ENCODE data around the gene RAPGEF4.
A peak's percentile ranks its signal among the peaks of the same experiment; 100 is the strongest.

Gene RAPGEF4

GRCh38 chr2:172830482-172830881 is 94.8 kb downstream of the RAPGEF4 start:
- no peak for TF ChIP-seq CTCF (IDR thresholded peaks at IDR 0.05; ENCODE audit: insufficient read depth, low read depth, low read length, missing control alignments)
- no peak for DNase-seq (ENCODE audit: low read depth)
- no peak overlapping the region for H3K4me3 ChIP-seq (ENCODE audit: low read depth, low read length)

- TF ChIP-seq CTCF (IDR thresholded peaks at IDR 0.05; ENCODE audit: insufficient read depth, low read depth, low read length, missing control alignments), result no peak
- no peak overlapping the region for H3K4me3 ChIP-seq (ENCODE audit: low read depth, low read length)
- DNase-seq (ENCODE audit: low read depth), result no peak
Observed at GRCh38 chr2:172833898-172834297, 98.3 kb downstream of the RAPGEF4 start.

GRCh38 chr2:172834881-172835280 is 99.2 kb downstream of the RAPGEF4 start:
- DNase-seq (ENCODE audit: low read depth), result no peak
- H3K4me3 ChIP-seq (ENCODE audit: low read depth, low read length), result no peak overlapping the region
- no peak for TF ChIP-seq CTCF (IDR thresholded peaks at IDR 0.05; ENCODE audit: insufficient read depth, low read depth, low read length, missing control alignments)

GRCh38 chr2:172836347-172836821 is 100.7 kb downstream of the RAPGEF4 start:
- DNase-seq (ENCODE audit: low read depth), result peak; percentile 8
- H3K4me3 ChIP-seq (ENCODE audit: low read depth, low read length), result no peak overlapping the region
- TF ChIP-seq CTCF (IDR thresholded peaks at IDR 0.05; ENCODE audit: insufficient read depth, low read depth, low read length, missing control alignments), result no peak

- no peak for DNase-seq (ENCODE audit: low read depth)
Observed at GRCh38 chr2:172836827-172837226, 101.2 kb downstream of the RAPGEF4 start.

GRCh38 chr2:172839446-172839845 is 103.8 kb downstream of the RAPGEF4 start:
- no peak for TF ChIP-seq CTCF (IDR thresholded peaks at IDR 0.05; ENCODE audit: insufficient read depth, low read depth, low read length, missing control alignments)
- no peak for DNase-seq (ENCODE audit: low read depth)
- no peak overlapping the region for H3K4me3 ChIP-seq (ENCODE audit: low read depth, low read length)

More at GRCh38 chr2:172836827-172837226, 101.2 kb downstream of the RAPGEF4 start:
- H3K4me3 ChIP-seq (ENCODE audit: low read depth, low read length), result no peak overlapping the region
- TF ChIP-seq CTCF (IDR thresholded peaks at IDR 0.05; ENCODE audit: insufficient read depth, low read depth, low read length, missing control alignments), result no peak

- H3K4me3 ChIP-seq (ENCODE audit: low read depth, low read length), result no peak overlapping the region
- no peak for DNase-seq (ENCODE audit: low read depth)
- no peak for TF ChIP-seq CTCF (IDR thresholded peaks at IDR 0.05; ENCODE audit: insufficient read depth, low read depth, low read length, missing control alignments)
Observed at GRCh38 chr2:172842511-172843265, 107.0 kb downstream of the RAPGEF4 start.
